Lower leg skin (tissue), 3 donors: Measurements from ENCODE around the gene LILRB3.

Source experiments
- CTCF ChIP-seq, 3 donors: fragments of 450-650 bp; IDR thresholded peaks; one replicate each; pipeline ENCODE4 v1.5.1; 2016; ENCODE audit warnings: antibody characterized with exemption in 3 of 3, mild to moderate bottlenecking in 3 of 3, moderate library complexity in 2 of 3
- POLR2A ChIP-seq, 2 donors: fragments of 450-650 bp; IDR thresholded peaks; one replicate each; pipeline ENCODE4 v1.6.1; 2016 to 2017; ENCODE audit warnings: antibody characterized with exemption in 2 of 2, mild to moderate bottlenecking in 1 of 2, moderate library complexity in 1 of 2

GRCh38 chr19:54271106-54271505 lies 48.3 kb upstream of the LILRB3 start:
- TF ChIP-seq POLR2A (IDR thresholded peaks at IDR 0.05) (no peak), CTCF (IDR thresholded peaks at IDR 0.05) (no peak)
